BJ (cell line): Measurements from ENCODE around the gene UBE2Q1. TPM values are rescaled to one million over a fixed set of nuclear protein-coding genes. Genes with fewer than 3 reads are reported as not detected.

ENCODE experiments used
- CTCF ChIA-PET: fragments of 350-600 bp; formaldehyde crosslinking; extraction: SDS; loops from one replicate; lab custom pipeline; 2021; ENCODE audit warnings: antibody characterized with exemption, inconsistent platforms; lab: Yijun Ruan, JAX
- POLR2A ChIA-PET: fragments of 300-600 bp; sonication (Branson Sonifier 250); formaldehyde crosslinking; extraction: SDS; loops from one replicate; lab custom pipeline; 2021; ENCODE audit warnings: antibody characterized with exemption; lab: Charles Lee
- DNase-seq: peaks from one replicate; pipeline ENCODE4 v3.0.0-alpha.2; 2011; ENCODE audit warnings: low read depth
- H3K27me3 ChIP-seq: 2 replicates; pipeline ENCODE4 v1.6.0; 2011; ENCODE audit warnings: low read length; ENCODE audit not compliant: control insufficient read depth, insufficient read depth
- H3K36me3 ChIP-seq: 2 replicates; pipeline ENCODE4 v1.5.1; 2011; ENCODE audit warnings: low read length; ENCODE audit not compliant: control insufficient read depth, insufficient read depth
- H3K4me3 ChIP-seq: 2 replicates; pipeline ENCODE4 v1.5.1; 2011; ENCODE audit warnings: low read depth, mild to moderate bottlenecking, control low read depth, low read length
- polyA plus RNA-seq: library from polyadenylated mRNA; depleted of rRNA; stranded (reverse); fragments of >200 nt; gene quantifications from 2 replicates; pipeline ENCODE4 v1.2.3, GENCODE V29; 2011
- TF ChIP-seq, protein P1 (sequence below): IDR thresholded peaks from 2 replicates; pipeline ENCODE4 v1.5.1; 2011; ENCODE audit warnings: low read depth, mild to moderate bottlenecking, control low read depth, inconsistent platforms, low read length, moderate library complexity; ENCODE audit not compliant: insufficient read depth

UBE2Q1 gene
- polyA plus RNA-seq, 1 experiment, result 11.0 TPM

GRCh38 chr1:154553056-154554030, 5.1 kb downstream of the UBE2Q1 start:
- ChIA-PET CTCF (interaction anchor here (0.6 to 3.5 kb wide), 5 partner anchors 10 to 408 kb away, joined by 3 to 15 read pairs (median 3); no protein-coding TSS in a partner anchor), POLR2A (no interaction called here)
- Histone ChIP-seq H3K4me3 (no peak overlapping the region), H3K36me3 (peaks cover 44% of the 10 kb centered on the region), H3K27me3 (no peaks in the 10 kb centered on the region)
- DNase-seq, result no peak
- TF ChIP-seq, protein P1, sequence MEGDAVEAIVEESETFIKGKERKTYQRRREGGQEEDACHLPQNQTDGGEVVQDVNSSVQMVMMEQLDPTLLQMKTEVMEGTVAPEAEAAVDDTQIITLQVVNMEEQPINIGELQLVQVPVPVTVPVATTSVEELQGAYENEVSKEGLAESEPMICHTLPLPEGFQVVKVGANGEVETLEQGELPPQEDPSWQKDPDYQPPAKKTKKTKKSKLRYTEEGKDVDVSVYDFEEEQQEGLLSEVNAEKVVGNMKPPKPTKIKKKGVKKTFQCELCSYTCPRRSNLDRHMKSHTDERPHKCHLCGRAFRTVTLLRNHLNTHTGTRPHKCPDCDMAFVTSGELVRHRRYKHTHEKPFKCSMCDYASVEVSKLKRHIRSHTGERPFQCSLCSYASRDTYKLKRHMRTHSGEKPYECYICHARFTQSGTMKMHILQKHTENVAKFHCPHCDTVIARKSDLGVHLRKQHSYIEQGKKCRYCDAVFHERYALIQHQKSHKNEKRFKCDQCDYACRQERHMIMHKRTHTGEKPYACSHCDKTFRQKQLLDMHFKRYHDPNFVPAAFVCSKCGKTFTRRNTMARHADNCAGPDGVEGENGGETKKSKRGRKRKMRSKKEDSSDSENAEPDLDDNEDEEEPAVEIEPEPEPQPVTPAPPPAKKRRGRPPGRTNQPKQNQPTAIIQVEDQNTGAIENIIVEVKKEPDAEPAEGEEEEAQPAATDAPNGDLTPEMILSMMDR, result no peak

DNA sequence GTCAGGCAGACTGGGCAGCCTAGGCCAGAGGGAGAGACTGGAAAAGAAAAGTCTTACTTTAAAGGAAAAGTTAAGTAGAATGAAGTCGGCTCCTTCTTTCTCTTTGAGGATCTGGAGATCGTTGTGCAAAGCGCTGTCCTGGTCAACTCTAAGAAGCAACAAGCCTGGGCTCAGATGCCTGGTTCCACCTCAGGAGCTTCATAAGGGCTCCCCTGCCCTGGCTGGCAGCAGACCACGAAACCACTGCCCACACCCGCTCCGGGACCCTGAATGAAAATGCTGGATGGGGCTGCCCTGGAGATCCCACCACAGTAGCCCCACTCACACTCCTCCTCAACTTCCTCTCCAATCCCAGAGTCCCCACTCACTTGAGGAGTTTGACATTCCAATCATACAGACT, 6.4 kb downstream of the UBE2Q1 start:
- Histone ChIP-seq H3K36me3 (peaks cover 44% of the 10 kb centered on the region), H3K27me3 (no peaks in the 10 kb centered on the region), H3K4me3 (no peak overlapping the region)
- POLR2A ChIA-PET, result no interaction called here
- no peak for DNase-seq
- CTCF ChIA-PET, result interaction anchor here (0.7 kb wide), 1 partner anchor 354 kb away, joined by 3 read pairs; no protein-coding TSS in a partner anchor
- TF ChIP-seq, protein P1, result no peak

- CTCF ChIA-PET, result interaction anchor here (0.7 to 1.0 kb wide), 2 partner anchors 17 to 353 kb away, joined by 3 to 4 read pairs; no protein-coding TSS in a partner anchor
- Histone ChIP-seq H3K4me3 (no peak overlapping the region), H3K27me3 (no peaks in the 10 kb centered on the region), H3K36me3 (peaks cover 44% of the 10 kb centered on the region)
- no peak for DNase-seq
- TF ChIP-seq, protein P1, result no peak
- POLR2A ChIA-PET, result no interaction called here
These were observed 7.0 kb downstream of the UBE2Q1 start for GRCh38 chr1:154551474-154551873.

DNA sequence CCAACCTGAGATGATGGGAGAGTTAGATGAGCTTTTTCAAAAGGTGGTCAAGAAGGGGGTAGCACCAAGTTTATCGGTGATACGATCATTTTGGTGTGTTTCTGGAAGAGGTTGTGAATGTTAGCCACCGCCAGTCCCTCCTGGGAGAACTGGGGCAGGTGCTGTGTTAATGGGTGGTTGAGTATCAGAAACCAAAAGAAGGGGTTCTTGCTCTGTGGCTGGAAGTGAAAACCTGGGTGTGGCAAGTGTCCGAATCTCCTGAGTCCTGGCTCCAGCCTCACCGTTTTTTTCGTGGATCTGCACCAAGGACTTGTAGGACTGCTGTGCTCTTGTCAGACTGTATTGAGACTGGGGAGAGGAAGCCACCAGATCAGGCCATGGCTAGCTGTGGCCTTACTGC, 7.8 kb downstream of the UBE2Q1 start:
- POLR2A ChIA-PET, result no interaction called here

DNA sequence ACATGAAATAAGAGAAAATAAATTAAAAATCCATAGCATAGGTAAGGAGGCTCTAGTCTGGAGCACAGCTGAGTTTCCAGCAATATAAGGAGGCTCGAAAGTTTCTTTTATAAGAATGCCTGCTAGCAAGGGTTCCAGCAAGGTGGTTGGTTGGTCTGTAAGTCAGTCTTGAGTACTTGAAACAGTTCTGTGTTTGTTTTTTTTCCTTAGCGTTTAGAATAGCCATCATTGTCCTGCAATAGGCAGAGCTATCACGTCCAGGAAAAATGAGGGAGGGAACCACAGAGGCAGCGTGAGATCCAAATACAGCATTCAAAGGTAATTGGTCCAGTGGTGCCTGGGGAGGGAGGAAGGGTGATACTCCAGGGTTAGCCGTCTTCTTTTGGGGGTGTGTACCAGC, 8.4 kb downstream of the UBE2Q1 start:
- POLR2A ChIA-PET, result no interaction called here
- peaks cover 38% of the 10 kb centered on the region for H3K36me3 ChIP-seq
- no peak for DNase-seq
- TF ChIP-seq, protein P1, result no peak
- H3K4me3 ChIP-seq, result no peak overlapping the region
- CTCF ChIA-PET, result interaction anchor here (1.5 kb wide), 1 partner anchor 71 kb away, joined by 5 read pairs; no protein-coding TSS in a partner anchor
- no peaks in the 10 kb centered on the region for H3K27me3 ChIP-seq

More for the DNA sequence above, 7.8 kb downstream of the UBE2Q1 start:
- peaks cover 44% of the 10 kb centered on the region for H3K36me3 ChIP-seq
- H3K27me3 ChIP-seq, result no peaks in the 10 kb centered on the region
- DNase-seq, result no peak
- no peak overlapping the region for H3K4me3 ChIP-seq
- TF ChIP-seq, protein P1, result no peak
- CTCF ChIA-PET, result interaction anchor here (1.5 kb wide), 1 partner anchor 71 kb away, joined by 5 read pairs; no protein-coding TSS in a partner anchor
